OCI-M2 (cell line): ENCODE results near the gene PLCG1.

Source experiments
- DNase-seq: peaks from one replicate; lab custom pipeline; 2025; ENCODE audit not compliant: unreplicated experiment; lab: John Stamatoyannopoulos, UW

PLCG1 gene

DNA sequence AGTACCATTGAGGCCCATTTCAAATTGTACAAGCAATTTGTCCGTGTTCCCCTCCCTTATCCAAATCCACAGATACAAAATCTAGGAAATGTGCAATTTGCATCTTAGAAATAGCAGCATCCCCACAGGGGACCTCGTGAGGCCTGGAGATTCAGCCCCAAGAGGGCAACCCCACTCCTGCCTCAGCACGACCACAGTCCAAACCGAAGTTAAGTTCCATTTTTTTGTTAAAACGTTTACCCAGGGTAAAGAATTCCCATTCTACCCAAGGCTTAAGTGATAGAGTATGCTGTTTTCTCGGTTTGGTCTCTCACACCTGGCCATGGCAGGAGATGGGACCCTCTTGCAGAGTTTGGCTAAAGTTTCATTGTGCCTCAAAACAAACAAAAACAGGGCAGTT, 41.2 kb downstream of the PLCG1 start:
- no peak for DNase-seq

DNA sequence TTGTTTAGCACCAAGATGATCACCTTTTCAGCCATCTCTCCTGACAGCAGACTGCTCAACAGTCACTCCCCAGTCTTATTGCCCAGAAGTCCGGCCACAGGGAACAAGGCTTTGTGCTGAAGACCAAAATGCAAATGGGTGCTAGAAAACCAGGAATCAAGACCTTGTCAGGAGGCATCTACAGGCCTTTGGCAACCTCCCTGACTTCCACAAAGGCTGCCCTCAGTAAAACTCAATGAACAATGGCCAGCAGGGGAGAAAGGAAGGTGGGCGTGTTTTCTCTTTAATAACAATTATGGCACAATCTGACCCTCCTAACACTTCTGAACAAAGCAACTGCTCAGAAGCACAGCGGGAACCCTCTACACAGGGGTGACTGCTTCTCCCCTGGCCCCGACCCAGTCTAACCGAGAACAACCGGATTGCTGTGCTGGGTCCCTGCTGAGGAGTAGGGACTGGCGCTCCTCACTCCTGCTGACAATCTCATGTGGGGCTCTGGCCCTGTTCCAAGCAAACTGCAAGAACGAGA, 41.6 kb downstream of the PLCG1 start:
- no peak for DNase-seq

DNA sequence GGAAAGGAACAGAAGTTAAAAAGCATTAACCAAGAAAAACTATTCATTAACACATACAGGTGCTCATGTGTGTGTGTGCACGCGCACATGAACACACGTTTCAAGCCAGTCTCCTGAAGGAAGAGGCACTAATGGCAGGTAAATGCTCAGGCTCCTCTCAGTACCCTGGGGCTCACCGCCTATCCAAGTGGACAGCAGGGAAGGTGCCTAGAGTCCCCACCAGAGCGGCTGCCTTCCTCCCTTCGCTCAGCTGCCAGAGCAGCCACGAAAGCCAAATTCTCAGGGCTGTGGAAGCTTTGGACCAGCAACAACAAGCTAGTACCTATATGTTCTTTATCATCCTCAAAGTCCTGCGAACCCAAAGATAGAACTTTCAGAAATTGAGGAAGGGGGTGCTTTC, 42.6 kb downstream of the PLCG1 start:
- no peak for DNase-seq

- no peak for DNase-seq
These were observed 43.4 kb downstream of the PLCG1 start for GRCh38 chr20:41180599-41181333.

GRCh38 chr20:41181567-41181966, 44.2 kb downstream of the PLCG1 start:
- no peak for DNase-seq

DNA sequence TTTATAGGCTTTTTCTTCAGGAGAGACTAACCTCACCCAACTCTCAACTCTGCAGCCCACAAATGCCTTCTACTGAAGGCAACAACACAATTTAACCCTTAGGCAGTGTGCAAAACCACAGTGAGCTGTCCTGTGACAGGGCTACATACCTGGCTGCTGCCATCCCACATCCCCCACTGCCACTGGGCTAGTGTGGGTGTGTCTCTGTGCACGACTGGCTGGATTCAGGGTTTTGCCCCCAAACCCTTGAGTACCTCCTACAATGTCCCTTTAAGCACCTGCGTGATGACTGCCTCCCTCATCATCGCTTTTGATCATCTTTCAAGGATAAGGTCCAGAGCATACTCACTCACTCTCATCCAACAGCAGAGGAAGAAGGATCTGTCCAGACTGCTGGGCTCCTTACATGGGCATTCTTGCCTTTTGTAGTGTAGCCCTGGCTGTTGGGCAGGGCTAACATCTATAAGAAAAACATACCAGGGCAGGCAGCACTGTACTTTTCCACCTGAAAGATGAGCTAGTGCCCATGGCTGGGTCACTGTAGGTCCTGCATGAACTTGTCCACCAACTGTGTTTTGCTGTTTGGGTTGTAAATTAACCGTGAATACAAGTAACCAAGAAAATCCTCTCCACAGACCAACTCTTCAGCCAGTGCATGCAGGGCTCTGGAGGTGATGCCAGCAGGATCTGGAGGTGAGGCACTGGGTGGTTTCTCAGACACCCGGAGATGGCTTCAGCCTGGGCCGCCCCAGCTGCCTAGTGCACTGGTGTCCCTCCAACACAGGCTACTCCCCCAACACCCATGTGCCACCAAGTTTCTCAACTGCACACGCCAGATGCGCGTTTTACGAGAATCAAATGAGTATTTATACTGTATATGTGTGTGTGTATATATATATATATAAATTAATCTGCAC, 45.2 kb downstream of the PLCG1 start:
- DNase-seq = no peak

GRCh38 chr20:41183391-41183790, 46.0 kb downstream of the PLCG1 start:
- no peak for DNase-seq

DNA sequence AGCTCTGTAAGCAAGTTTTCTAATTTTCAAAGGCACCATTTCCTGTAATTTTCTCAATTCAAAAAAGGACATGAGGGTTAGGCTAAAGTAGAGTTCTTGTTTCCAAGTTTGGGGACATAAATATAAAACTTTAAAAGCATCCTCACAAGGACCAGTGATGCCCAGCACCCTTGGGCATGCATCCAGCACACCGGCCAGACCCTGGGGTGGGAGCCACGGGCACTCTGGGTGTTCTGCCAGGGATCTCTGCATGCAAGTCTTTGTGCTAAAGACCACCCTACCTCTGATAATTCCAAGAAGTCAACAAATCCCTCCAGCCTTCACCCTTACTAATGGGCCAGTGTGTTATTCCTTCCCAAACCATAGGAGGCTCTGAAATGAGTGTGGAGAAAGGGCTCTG, 46.5 kb downstream of the PLCG1 start:
- no peak for DNase-seq

- DNase-seq = no peak
These were observed 47.8 kb downstream of the PLCG1 start for GRCh38 chr20:41185013-41185757.

- no peak for DNase-seq
These were observed 50.3 kb downstream of the PLCG1 start for GRCh38 chr20:41187668-41188067.

GRCh38 chr20:41191562-41192500, 54.5 kb downstream of the PLCG1 start:
- DNase-seq = no peak

DNA sequence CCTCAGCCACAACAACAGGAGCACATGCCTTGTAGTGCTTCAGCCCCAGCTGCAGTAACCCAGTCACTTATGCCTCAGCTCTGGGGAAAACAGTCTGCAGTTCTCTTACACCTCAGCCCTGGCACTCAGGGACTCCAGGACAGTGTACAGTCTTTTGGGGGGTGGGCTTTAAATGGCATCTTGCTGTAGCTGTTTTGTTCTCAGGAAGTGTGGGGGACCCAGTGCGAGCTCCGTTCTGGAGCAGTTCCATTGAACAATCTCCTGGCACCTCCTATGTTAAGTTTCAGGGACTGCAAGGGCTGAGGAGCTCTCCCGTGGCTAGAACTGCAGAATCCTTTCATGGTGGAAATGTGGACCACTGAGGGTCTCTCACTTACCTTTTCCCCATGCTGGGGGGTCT, 55.2 kb downstream of the PLCG1 start:
- no peak for DNase-seq

DNA sequence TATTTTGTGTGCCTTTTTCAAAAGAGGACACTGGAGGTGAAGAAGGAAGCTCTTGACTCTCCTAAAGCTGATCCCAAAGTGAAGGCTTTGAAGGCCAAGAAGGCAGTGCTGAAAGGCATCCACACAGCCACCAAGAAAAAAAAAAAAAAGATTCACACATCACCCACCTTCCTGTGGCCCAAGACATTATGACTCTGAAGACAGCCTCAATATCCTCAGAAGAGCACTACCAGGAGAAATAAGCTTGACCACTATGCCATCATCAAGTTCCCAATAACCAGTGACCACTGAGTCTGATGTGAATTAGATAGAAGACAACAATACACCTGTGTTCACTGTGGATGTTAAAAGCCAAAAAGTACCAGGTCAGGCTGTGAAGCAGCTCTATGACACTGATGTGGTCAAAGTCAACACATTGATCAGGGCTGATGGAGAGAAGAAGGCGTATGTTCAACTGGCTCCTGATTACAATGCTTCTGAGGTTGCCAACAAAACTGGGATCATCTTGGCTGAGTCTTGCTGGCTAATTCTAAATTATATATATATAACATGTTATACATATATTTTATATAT, 59.4 kb downstream of the PLCG1 start:
- DNase-seq = no peak

- no peak for DNase-seq
These were observed 61.1 kb downstream of the PLCG1 start for GRCh38 chr20:41198443-41198842.

DNA sequence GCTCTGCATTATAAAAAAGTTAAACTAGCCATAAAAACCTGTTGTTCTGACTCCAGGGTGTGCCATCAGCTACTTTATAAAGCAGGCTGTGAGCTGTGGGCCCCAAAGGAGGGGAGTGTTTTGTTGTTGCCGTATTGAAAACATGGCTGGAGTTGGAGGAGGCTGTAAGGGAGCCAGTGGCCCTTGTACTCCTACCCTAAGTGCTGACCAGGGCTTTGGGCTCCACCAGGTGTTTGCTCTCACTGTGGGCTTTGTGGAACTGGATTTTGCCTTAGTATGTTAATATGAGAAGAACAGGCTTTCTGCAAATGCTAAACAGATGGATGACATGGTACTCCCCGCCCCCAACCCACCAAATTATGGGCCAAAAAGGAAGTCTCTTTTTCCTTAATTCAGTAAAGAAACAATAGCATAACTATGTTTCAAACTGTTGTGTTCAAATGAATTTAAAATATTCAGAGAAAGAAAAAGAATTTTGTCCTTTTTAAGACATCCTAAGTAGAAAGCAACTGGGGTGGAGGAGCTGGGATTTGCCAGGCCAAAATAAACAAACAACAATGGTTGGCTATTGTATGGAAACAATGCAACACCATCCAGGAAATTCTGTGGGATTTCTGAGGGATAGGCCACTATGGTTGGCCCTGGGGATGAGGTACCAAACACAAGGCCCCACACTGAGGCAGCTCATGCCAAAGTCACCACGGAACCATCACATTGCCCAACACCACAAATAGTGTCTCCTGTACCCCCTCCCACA, 63.3 kb downstream of the PLCG1 start:
- DNase-seq = no peak

GRCh38 chr20:41201760-41202159, 64.4 kb downstream of the PLCG1 start:
- no peak for DNase-seq

DNA sequence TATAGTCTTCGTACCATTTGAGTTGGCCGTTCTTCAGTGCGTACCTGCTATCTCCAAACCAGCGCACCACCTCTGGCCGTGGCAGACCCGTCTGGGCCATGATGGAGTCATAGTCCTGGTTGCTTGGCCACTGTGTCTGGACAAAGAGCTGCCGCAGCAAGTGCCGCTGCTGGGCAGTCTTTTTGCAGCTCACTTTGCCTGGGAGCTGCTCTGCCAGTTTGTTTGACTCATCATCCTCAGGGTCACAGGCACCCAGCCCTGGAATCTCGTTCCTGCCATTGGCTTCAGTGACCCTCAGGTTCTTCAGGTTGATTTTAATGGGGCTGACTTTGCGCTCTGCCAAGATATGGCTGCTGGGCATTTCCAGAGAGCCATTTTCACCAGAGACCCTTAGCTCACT, 65.1 kb downstream of the PLCG1 start:
- DNase-seq = no peak

DNA sequence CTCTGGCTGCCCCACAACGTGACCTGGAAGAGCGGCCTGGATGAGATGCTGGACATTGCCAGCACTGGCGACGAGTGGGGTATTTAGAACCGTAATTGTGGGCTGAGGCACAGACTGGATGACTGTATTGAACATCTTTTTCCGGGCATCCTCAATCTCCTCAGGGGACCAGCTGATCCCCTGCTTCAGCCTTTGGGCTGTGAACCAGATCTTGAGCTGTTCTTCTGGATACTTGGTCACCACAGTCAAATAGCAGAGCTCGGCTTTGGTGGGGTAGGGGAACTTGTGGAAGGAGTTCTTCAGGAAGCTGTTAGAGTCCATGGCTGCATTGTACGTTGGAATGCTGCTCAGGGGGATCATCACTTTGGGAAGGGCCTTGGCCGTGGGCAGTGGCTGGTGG, 66.3 kb downstream of the PLCG1 start:
- no peak for DNase-seq
